ENCODE measurements around the gene ADAMTS17.

GRCh38 chr15:100348578-100348977 is 6.8 kb upstream of the ADAMTS17 start:
- TF ChIP-seq CTCF (IDR thresholded peaks at IDR 0.05; ENCODE audit: borderline replicate concordance, extremely low read depth, low read length, poor library complexity, severe bottlenecking) = no peak
- no peak for TF ChIP-seq EZH2 (IDR thresholded peaks at IDR 0.05; ENCODE audit: borderline replicate concordance, low read depth, low read length, severe bottlenecking)
